Uterus (tissue), 2 donors: ENCODE results near the gene MYLK3.
"Not testable (repeated sequence)": the region's sequence is repeated elsewhere in the genome, so short reads cannot be mapped to it uniquely, and the experiment has no call there.

Experiments used
- CTCF ChIP-seq, 4 experiments: fragments of 200-600 bp in 2 of 4; fragments of 450-650 bp in 2 of 4; sonication (generic) in 2 of 4; IDR thresholded peaks; one replicate each; pipeline ENCODE4 v1.5.1; 2016 to 2019; ENCODE audit warnings: antibody characterized with exemption in 4 of 4, mild to moderate bottlenecking in 2 of 4, moderate library complexity in 1 of 4
- POLR2A ChIP-seq, 2 donors: fragments of 450-650 bp; IDR thresholded peaks; one replicate each; pipeline ENCODE4 v1.6.1; 2016; ENCODE audit warnings: antibody characterized with exemption in 2 of 2, mild to moderate bottlenecking in 1 of 2, moderate library complexity in 1 of 2

- not testable (repeated sequence) for TF ChIP-seq CTCF, POLR2A (IDR thresholded peaks at IDR 0.05)
Observed at GRCh38 chr16:46677943-46678342, 70.2 kb downstream of the MYLK3 start.
